ENCODE data around the gene CCL25.

CCL25 gene

GRCh38 chr19:8034178-8034525 is 18.4 kb upstream of the CCL25 start:
- no peak overlapping the region for H3K27ac ChIP-seq
- TF ChIP-seq CTCF (conservative IDR thresholded peaks at IDR 0.05; ENCODE audit: low read depth) = no peak
- ChIA-PET POLR2A (ENCODE audit: low non-redundant PET) (no interaction called here), CTCF (no interaction called here)
- no peak for DNase-seq (ENCODE audit: low spot score)

- no peak for TF ChIP-seq CTCF (conservative IDR thresholded peaks at IDR 0.05; ENCODE audit: low read depth)
- POLR2A ChIA-PET (ENCODE audit: low non-redundant PET) = interaction anchor here (0.6 kb wide), 1 partner anchor 425 kb away, joined by 3 read pairs; no protein-coding TSS in a partner anchor
- no peak for DNase-seq (ENCODE audit: low spot score)
- no peak overlapping the region for H3K27ac ChIP-seq
- CTCF ChIA-PET = no interaction called here
Measured at GRCh38 chr19:8036434-8037099, 16.0 kb upstream of the CCL25 start.

GRCh38 chr19:8038815-8039214 is 13.7 kb upstream of the CCL25 start:
- POLR2A ChIA-PET (ENCODE audit: low non-redundant PET) = no interaction called here
- no peak for DNase-seq (ENCODE audit: low spot score)
- no peak for TF ChIP-seq CTCF (conservative IDR thresholded peaks at IDR 0.05; ENCODE audit: low read depth)
- no peak overlapping the region for H3K27ac ChIP-seq
- CTCF ChIA-PET = interaction anchor here (0.6 kb wide), 1 partner anchor 824 kb away, joined by 7 read pairs; no protein-coding TSS in a partner anchor

GRCh38 chr19:8039231-8039630 is 13.3 kb upstream of the CCL25 start:
- no peak overlapping the region for H3K27ac ChIP-seq
- CTCF ChIA-PET = interaction anchor here (0.6 to 0.7 kb wide), 2 partner anchors 824 to 1521 kb away, joined by 6 to 7 read pairs; no protein-coding TSS in a partner anchor
- DNase-seq (ENCODE audit: low spot score) = no peak
- TF ChIP-seq CTCF (conservative IDR thresholded peaks at IDR 0.05; ENCODE audit: low read depth) = no peak
- POLR2A ChIA-PET (ENCODE audit: low non-redundant PET) = no interaction called here

GRCh38 chr19:8041531-8041931 is 11.0 kb upstream of the CCL25 start:
- H3K27ac ChIP-seq = no peak overlapping the region
- ChIA-PET POLR2A (ENCODE audit: low non-redundant PET) (no interaction called here), CTCF (no interaction called here)
- DNase-seq (ENCODE audit: low spot score) = no peak
- TF ChIP-seq CTCF (conservative IDR thresholded peaks at IDR 0.05; ENCODE audit: low read depth) = no peak

GRCh38 chr19:8042900-8043299 is 9.7 kb upstream of the CCL25 start:
- no peak for TF ChIP-seq CTCF (conservative IDR thresholded peaks at IDR 0.05; ENCODE audit: low read depth)
- ChIA-PET CTCF (no interaction called here), POLR2A (ENCODE audit: low non-redundant PET) (no interaction called here)
- DNase-seq (ENCODE audit: low spot score) = no peak
- H3K27ac ChIP-seq = no peak overlapping the region
